IMR-90 (cell line): ENCODE measurements around the gene MRTO4.

ENCODE experiments used
- BHLHE40 ChIP-seq: fragments of 150-350 bp; IDR thresholded peaks from 2 replicates; pipeline ENCODE4 v1.6.1; 2016; ENCODE audit warnings: mild to moderate bottlenecking, low read depth, low read length
- CTCF ChIP-seq: conservative IDR thresholded peaks from 2 replicates; pipeline ENCODE4 v1.5.1; 2012; ENCODE audit warnings: mild to moderate bottlenecking, low read depth, low read length, improper control_type of control experiment
- MAFK ChIP-seq: IDR thresholded peaks from 2 replicates; pipeline ENCODE4 v1.6.1; 2012; ENCODE audit warnings: low read depth, low read length, improper control_type of control experiment
- NFE2L2 ChIP-seq: fragments of 150-350 bp; IDR thresholded peaks from 2 replicates; pipeline ENCODE4 v1.6.1; 2016; ENCODE audit warnings: low read depth, mild to moderate bottlenecking, low read length
- POLR2A ChIP-seq: IDR thresholded peaks from 2 replicates; pipeline ENCODE4 v1.6.1; 2012; ENCODE audit warnings: mild to moderate bottlenecking, low read depth, low read length
- RAD21 ChIP-seq: IDR thresholded peaks from 2 replicates; pipeline ENCODE4 v1.6.1; 2012; ENCODE audit warnings: low read length, improper control_type of control experiment
- RFX5 ChIP-seq: IDR thresholded peaks from 2 replicates; pipeline ENCODE4 v1.8.0; 2012; ENCODE audit warnings: low read depth, mild to moderate bottlenecking, low read length, moderate library complexity
- SMC3 ChIP-seq: fragments of 150-350 bp; IDR thresholded peaks from 2 replicates; pipeline ENCODE4 v1.6.1; 2016; ENCODE audit warnings: low read depth, mild to moderate bottlenecking, antibody characterized with exemption, low read length, moderate library complexity
- USF2 ChIP-seq: fragments of 150-350 bp; IDR thresholded peaks from 2 replicates; pipeline ENCODE4 v1.6.1; 2017; ENCODE audit warnings: mild to moderate bottlenecking, antibody characterized with exemption, low read length, low read depth

GRCh38 chr1:19272064-19272463 is 20.5 kb downstream of the MRTO4 start:
- TF ChIP-seq SMC3 (no peak), CTCF (no peak), POLR2A (no peak), RFX5 (no peak), NFE2L2 (no peak), BHLHE40 (no peak), USF2 (no peak), MAFK (no peak), RAD21 (no peak)
